Activated CD8-positive, alpha-beta memory T cell treated with anti-CD3 and anti-CD28 coated beads, Interleukin-2, amount 50 U/mL, for 1 hour (primary cell): ENCODE measurements around the gene TOM1.

ENCODE experiments used
- DNase-seq: peaks from one replicate; pipeline ENCODE4 v3.0.0-alpha.2; 2020; ENCODE audit errors: extremely low read depth

The TOM1 gene

GRCh38 chr22:35324067-35324466, 24.4 kb downstream of the TOM1 start:
- DNase-seq = no peak

- DNase-seq = no peak
Observed at GRCh38 chr22:35324762-35325161, 25.1 kb downstream of the TOM1 start.

GRCh38 chr22:35325209-35325608, 25.5 kb downstream of the TOM1 start:
- DNase-seq = no peak

- no peak for DNase-seq
Observed at GRCh38 chr22:35326854-35327562, 27.3 kb downstream of the TOM1 start.

- no peak for DNase-seq
Observed at GRCh38 chr22:35327690-35328471, 28.2 kb downstream of the TOM1 start.

- DNase-seq = no peak
Observed at GRCh38 chr22:35328472-35328885, 28.8 kb downstream of the TOM1 start.

- no peak for DNase-seq
Observed at GRCh38 chr22:35329114-35329847, 29.6 kb downstream of the TOM1 start.

GRCh38 chr22:35330258-35330861, 30.7 kb downstream of the TOM1 start:
- DNase-seq = no peak

- DNase-seq = no peak
Observed at GRCh38 chr22:35332278-35332677, 32.6 kb downstream of the TOM1 start.

GRCh38 chr22:35333220-35333619, 33.5 kb downstream of the TOM1 start:
- no peak for DNase-seq

- no peak for DNase-seq
Observed at GRCh38 chr22:35334004-35334403, 34.3 kb downstream of the TOM1 start.

- DNase-seq = no peak
Observed at GRCh38 chr22:35335468-35335867, 35.8 kb downstream of the TOM1 start.

- DNase-seq = no peak
Observed at GRCh38 chr22:35335936-35336781, 36.5 kb downstream of the TOM1 start.

GRCh38 chr22:35337932-35338331, 38.2 kb downstream of the TOM1 start:
- no peak for DNase-seq

GRCh38 chr22:35341090-35341874, 41.6 kb downstream of the TOM1 start:
- no peak for DNase-seq

GRCh38 chr22:35342390-35342789, 42.7 kb downstream of the TOM1 start:
- DNase-seq = no peak

- no peak for DNase-seq
Observed at GRCh38 chr22:35343664-35344550, 44.2 kb downstream of the TOM1 start.

GRCh38 chr22:35344956-35345690, 45.4 kb downstream of the TOM1 start:
- no peak for DNase-seq
